MM.1S (cell line): Measurements from ENCODE around the gene GJD4.

ENCODE experiments used
- EZH2 ChIP-seq: fragments of 300-600 bp; sonication (generic); optimal IDR thresholded peaks from 2 replicates; pipeline ENCODE3; 2017; ENCODE audit warnings: low read depth, mild to moderate bottlenecking, antibody characterized with exemption, low read length, mixed read lengths
- EZH2phosphoT487 ChIP-seq: fragments of 300-600 bp; sonication (generic); IDR thresholded peaks from 2 replicates; pipeline ENCODE4 v1.6.1; 2018; ENCODE audit warnings: antibody characterized with exemption, low read length
- TF ChIP-seq, protein P1 (sequence below): fragments of 300-600 bp; sonication (generic); IDR thresholded peaks from 2 replicates; pipeline ENCODE4 v1.5.1; 2016; ENCODE audit warnings: antibody characterized with exemption, low read length, mixed read lengths

DNA sequence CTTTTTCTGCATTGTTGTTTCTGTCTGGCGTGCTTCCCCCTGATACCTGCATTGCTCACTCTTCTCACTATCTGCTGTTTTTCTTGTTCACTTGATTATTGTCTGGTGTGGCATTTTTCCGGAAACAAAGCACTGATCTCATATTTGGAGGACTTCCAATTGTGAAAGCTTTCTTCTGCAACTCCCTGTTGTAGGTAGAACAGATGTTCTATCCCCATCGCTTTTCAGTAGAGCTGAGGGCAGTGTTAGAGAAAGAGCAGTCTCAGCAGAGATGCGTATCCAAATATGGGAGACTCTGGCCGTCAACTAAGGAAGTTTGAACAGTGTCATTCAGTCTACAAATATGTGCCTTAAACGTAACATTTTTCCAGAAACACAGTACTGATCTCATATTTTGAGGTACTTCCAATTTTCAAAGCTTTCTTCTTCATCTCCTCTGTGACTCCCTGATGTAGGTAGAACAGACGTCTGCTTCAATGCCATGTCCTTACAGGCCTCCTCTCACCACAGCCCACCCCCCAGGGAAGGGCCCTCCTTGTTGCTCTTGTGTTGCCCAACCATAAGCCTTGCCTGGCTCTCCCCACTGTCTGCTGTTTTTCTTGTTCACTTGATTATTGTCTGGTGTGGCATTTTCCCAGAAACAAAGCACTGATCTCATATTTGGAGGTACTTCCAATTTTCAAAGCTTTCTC, 27.1 kb upstream of the GJD4 start:
- TF ChIP-seq, protein P1, sequence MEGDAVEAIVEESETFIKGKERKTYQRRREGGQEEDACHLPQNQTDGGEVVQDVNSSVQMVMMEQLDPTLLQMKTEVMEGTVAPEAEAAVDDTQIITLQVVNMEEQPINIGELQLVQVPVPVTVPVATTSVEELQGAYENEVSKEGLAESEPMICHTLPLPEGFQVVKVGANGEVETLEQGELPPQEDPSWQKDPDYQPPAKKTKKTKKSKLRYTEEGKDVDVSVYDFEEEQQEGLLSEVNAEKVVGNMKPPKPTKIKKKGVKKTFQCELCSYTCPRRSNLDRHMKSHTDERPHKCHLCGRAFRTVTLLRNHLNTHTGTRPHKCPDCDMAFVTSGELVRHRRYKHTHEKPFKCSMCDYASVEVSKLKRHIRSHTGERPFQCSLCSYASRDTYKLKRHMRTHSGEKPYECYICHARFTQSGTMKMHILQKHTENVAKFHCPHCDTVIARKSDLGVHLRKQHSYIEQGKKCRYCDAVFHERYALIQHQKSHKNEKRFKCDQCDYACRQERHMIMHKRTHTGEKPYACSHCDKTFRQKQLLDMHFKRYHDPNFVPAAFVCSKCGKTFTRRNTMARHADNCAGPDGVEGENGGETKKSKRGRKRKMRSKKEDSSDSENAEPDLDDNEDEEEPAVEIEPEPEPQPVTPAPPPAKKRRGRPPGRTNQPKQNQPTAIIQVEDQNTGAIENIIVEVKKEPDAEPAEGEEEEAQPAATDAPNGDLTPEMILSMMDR, result no peak
- TF ChIP-seq EZH2phosphoT487 (no peak), EZH2 (no peak)
